ENCODE data around the gene CTF1.

GRCh38 chr16:30948667-30949649 lies 52.5 kb downstream of the CTF1 start, which contains the start of gene ORAI3:
- no peak for TF ChIP-seq NRF1 (conservative IDR thresholded peaks at IDR 0.05; ENCODE audit: low read depth, low read length)
- TF ChIP-seq CTCF (IDR thresholded peaks at IDR 0.05 in 2 of 3, conservative IDR thresholded peaks at IDR 0.05 in 1 of 3; ENCODE audit: control insufficient read depth in 2 of 3, extremely low read depth in 1 of 3, insufficient read depth in 1 of 3, low read depth in 3 of 3, low read length in 3 of 3), result no peak
- TF ChIP-seq CREB1 (IDR thresholded peaks at IDR 0.05; ENCODE audit: low read depth), result no peak
- TF ChIP-seq KAT2A (conservative IDR thresholded peaks at IDR 0.05; ENCODE audit: control insufficient read depth, low read depth, low read length), result no peak
- no peak for TF ChIP-seq JUND (IDR thresholded peaks at IDR 0.05; ENCODE audit: low read depth, low read length)
- no peak for TF ChIP-seq SUZ12 (IDR thresholded peaks at IDR 0.05; ENCODE audit: unreplicated experiment)
- no peak for TF ChIP-seq RAD21 (IDR thresholded peaks at IDR 0.05; ENCODE audit: insufficient read depth, low read depth, low read length)
- 0 out of 4 replicates have a peak, but pooled peaks of 1 of the 2 experiments have one; percentile 24 for TF ChIP-seq EP300 (IDR thresholded peaks at IDR 0.05; ENCODE audit: borderline replicate concordance in 1 of 2, control insufficient read depth in 1 of 2, low read depth in 2 of 2, low read length in 2 of 2)
- TF ChIP-seq SIX5 (IDR thresholded peaks at IDR 0.05; ENCODE audit: low read depth, low read length, severe bottlenecking), result no peak

Data from GM12878 (cell line).